Measurements from ENCODE around the gene SYNDIG1. TPM values are rescaled to one million over a fixed set of nuclear protein-coding genes. Genes with fewer than 3 reads are reported as not detected.

SYNDIG1 gene
- total RNA-seq, 1 donor from 2014 or later, result 13.7 TPM

DNA sequence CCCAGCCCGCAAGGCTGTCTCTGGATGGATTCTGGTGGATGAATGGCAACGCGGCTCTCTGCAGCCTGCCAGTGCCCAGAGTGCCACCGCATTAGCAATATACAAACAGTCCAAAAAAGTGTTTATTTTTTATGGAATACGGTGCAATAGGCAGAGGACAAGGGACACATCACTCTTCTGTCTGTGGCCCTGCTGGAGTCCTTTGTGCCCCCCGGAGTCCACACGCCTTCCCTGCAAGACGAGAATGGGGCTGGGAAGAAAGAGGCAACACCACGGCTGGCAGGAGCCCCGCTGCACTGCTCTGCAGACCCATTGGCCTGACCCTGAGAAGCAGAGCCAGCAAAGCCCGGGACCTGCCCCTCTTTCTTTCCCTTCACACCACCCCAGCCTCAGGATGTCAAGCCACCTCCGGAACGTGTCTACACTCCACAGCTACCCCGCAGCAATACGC is 196.3 kb downstream of the SYNDIG1 start:
- no peaks in the 10 kb centered on the region for H3K4me1 ChIP-seq
- TF ChIP-seq, protein P1, sequence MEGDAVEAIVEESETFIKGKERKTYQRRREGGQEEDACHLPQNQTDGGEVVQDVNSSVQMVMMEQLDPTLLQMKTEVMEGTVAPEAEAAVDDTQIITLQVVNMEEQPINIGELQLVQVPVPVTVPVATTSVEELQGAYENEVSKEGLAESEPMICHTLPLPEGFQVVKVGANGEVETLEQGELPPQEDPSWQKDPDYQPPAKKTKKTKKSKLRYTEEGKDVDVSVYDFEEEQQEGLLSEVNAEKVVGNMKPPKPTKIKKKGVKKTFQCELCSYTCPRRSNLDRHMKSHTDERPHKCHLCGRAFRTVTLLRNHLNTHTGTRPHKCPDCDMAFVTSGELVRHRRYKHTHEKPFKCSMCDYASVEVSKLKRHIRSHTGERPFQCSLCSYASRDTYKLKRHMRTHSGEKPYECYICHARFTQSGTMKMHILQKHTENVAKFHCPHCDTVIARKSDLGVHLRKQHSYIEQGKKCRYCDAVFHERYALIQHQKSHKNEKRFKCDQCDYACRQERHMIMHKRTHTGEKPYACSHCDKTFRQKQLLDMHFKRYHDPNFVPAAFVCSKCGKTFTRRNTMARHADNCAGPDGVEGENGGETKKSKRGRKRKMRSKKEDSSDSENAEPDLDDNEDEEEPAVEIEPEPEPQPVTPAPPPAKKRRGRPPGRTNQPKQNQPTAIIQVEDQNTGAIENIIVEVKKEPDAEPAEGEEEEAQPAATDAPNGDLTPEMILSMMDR (IDR thresholded peaks at IDR 0.05), result no peak
- H3K36me3 ChIP-seq, result no peaks in the 10 kb centered on the region
- no peaks in the 10 kb centered on the region for H3K27me3 ChIP-seq
- intact Hi-C loops (cut with DNase I), result no loop called here
- H3K4me3 ChIP-seq, result no peak overlapping the region
- peak in 1 of 2 donors; percentile 30 for DNase-seq (ENCODE audit: low spot score in 2 of 2)
- H3K27ac ChIP-seq, result no peak overlapping the region
- no peaks in the 10 kb centered on the region for H3K9me3 ChIP-seq

GRCh38 chr20:24667689-24668383 is 198.4 kb downstream of the SYNDIG1 start:
- H3K36me3 ChIP-seq, result no peaks in the 10 kb centered on the region
- no peak overlapping the region for H3K4me3 ChIP-seq
- TF ChIP-seq, protein P1 (IDR thresholded peaks at IDR 0.05), result no peak
- intact Hi-C loops (cut with DNase I), result no loop called here
- DNase-seq (ENCODE audit: low spot score in 2 of 2), result peak in 1 of 2 donors; percentile 28
- no peaks in the 10 kb centered on the region for H3K9me3 ChIP-seq
- H3K4me1 ChIP-seq, result peaks cover 0 to 3% of the 10 kb centered on the region in 2 donors
- H3K27ac ChIP-seq, result no peak overlapping the region
- H3K27me3 ChIP-seq, result no peaks in the 10 kb centered on the region

GRCh38 chr20:24668384-24668702 is 198.9 kb downstream of the SYNDIG1 start:
- peak in 1 of 2 donors; percentile 49 for DNase-seq (ENCODE audit: low spot score in 2 of 2)
- intact Hi-C loops (cut with DNase I), result no loop called here
- peaks cover 4 to 7% of the 10 kb centered on the region in 2 donors for H3K4me1 ChIP-seq
- TF ChIP-seq, protein P1 (IDR thresholded peaks at IDR 0.05), result no peak
- no peaks in the 10 kb centered on the region for H3K36me3 ChIP-seq
- H3K27ac ChIP-seq, result no peak overlapping the region
- no peak overlapping the region for H3K4me3 ChIP-seq
- H3K9me3 ChIP-seq, result no peaks in the 10 kb centered on the region
- H3K27me3 ChIP-seq, result no peaks in the 10 kb centered on the region

DNA sequence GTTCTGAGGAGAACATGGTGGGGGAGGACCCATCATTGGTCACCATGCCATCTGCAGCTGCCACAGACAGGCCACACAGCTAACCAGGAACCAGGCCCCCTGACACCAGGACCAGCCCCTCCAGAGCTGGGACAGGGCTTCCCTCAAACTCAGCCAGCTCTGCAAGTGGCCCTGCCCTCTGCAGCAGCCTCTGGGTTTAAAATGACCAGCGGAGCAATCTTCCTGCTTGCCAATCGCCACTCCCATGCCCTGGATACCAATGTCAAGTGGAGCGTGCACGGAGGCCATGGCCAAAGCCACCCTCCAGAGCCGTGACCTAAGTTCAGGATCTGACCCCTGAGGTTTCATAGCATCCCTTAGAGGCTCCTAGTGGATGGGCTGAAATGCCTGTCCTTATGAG is 199.4 kb downstream of the SYNDIG1 start:
- Histone ChIP-seq H3K27ac (no peak overlapping the region), H3K9me3 (no peaks in the 10 kb centered on the region), H3K4me3 (no peak overlapping the region), H3K4me1 (peaks cover 4 to 7% of the 10 kb centered on the region in 2 donors), H3K27me3 (no peaks in the 10 kb centered on the region), H3K36me3 (no peaks in the 10 kb centered on the region)
- intact Hi-C loops (cut with DNase I), result no loop called here
- DNase-seq (ENCODE audit: low spot score in 2 of 2), result no peak
- TF ChIP-seq, protein P1 (IDR thresholded peaks at IDR 0.05), result no peak

- Histone ChIP-seq H3K4me3 (no peak overlapping the region), H3K36me3 (no peaks in the 10 kb centered on the region), H3K9me3 (no peaks in the 10 kb centered on the region), H3K27me3 (no peaks in the 10 kb centered on the region), H3K4me1 (peaks cover 4 to 7% of the 10 kb centered on the region in 2 donors), H3K27ac (no peak overlapping the region)
- DNase-seq (ENCODE audit: low spot score in 2 of 2), result no peak
- TF ChIP-seq, protein P1 (IDR thresholded peaks at IDR 0.05), result no peak
- intact Hi-C loops (cut with DNase I), result no loop called here
Observed at GRCh38 chr20:24669701-24670100, 200.3 kb downstream of the SYNDIG1 start.

All from ascending aorta (tissue), 2 donors.